DND-41 (cell line): ENCODE data around the gene TLE4.

Experiments
- CTCF ChIP-seq: IDR thresholded peaks from 2 replicates; pipeline ENCODE4 v1.5.1; 2012; ENCODE audit warnings: borderline replicate concordance, low read length, moderate library complexity, mild to moderate bottlenecking; ENCODE audit not compliant: poor library complexity, severe bottlenecking; ENCODE audit errors: extremely low read depth
- EZH2 ChIP-seq: IDR thresholded peaks from 3 replicates; pipeline ENCODE4 v1.6.1; 2012; ENCODE audit warnings: borderline replicate concordance, low read depth, mild to moderate bottlenecking, moderate library complexity, low read length, inconsistent platforms; ENCODE audit not compliant: severe bottlenecking

- TF ChIP-seq CTCF (no peak), EZH2 (no peak)
Observed at GRCh38 chr9:79685577-79685976, 113.8 kb downstream of the TLE4 start.
